Activated CD8-positive, alpha-beta memory T cell treated with anti-CD3 and anti-CD28 coated beads for 48 hours (primary cell): ENCODE results near the gene INPP5A.
"Not testable (repeated sequence)": the region's sequence is repeated elsewhere in the genome, so short reads cannot be mapped to it uniquely, and the experiment has no call there.

Source experiments
- DNase-seq, 3 experiments: peaks; one replicate each; pipeline ENCODE4 v3.0.0-alpha.2; 2020; ENCODE audit warnings: low read depth in 2 of 3, low spot score in 2 of 3

INPP5A gene

GRCh38 chr10:132792099-132792498 is 254.5 kb downstream of the INPP5A start:
- not testable (repeated sequence) for DNase-seq

- no peak for DNase-seq
Observed at GRCh38 chr10:132792796-132793195, 255.2 kb downstream of the INPP5A start.

- DNase-seq, result no peak
Observed at GRCh38 chr10:132793213-132793612, 255.6 kb downstream of the INPP5A start.

- DNase-seq, result no peak
Observed at GRCh38 chr10:132793871-132794849, 256.6 kb downstream of the INPP5A start.

- DNase-seq, result no peak
Observed at GRCh38 chr10:132796846-132797245, 259.3 kb downstream of the INPP5A start.

GRCh38 chr10:132797986-132798385 is 260.4 kb downstream of the INPP5A start:
- DNase-seq, result not testable (repeated sequence)

GRCh38 chr10:132798403-132798802 is 260.8 kb downstream of the INPP5A start:
- DNase-seq, result no peak

- no peak for DNase-seq
Observed at GRCh38 chr10:132798876-132799275, 261.3 kb downstream of the INPP5A start.

- DNase-seq, result no peak
Observed at GRCh38 chr10:132799865-132800264, 262.3 kb downstream of the INPP5A start.

- DNase-seq, result no peak
Observed at GRCh38 chr10:132802048-132802447, 264.5 kb downstream of the INPP5A start.

GRCh38 chr10:132802694-132803320 is 265.2 kb downstream of the INPP5A start:
- DNase-seq, result no peak

GRCh38 chr10:132803416-132804210 is 266.0 kb downstream of the INPP5A start:
- no peak for DNase-seq

GRCh38 chr10:132804287-132804686 is 266.7 kb downstream of the INPP5A start:
- DNase-seq, result no peak

GRCh38 chr10:132804785-132805426 is 267.3 kb downstream of the INPP5A start:
- DNase-seq, result no peak

- DNase-seq, result no peak
Observed at GRCh38 chr10:132805599-132805998, 268.0 kb downstream of the INPP5A start.

- no peak for DNase-seq
Observed at GRCh38 chr10:132806110-132806509, 268.5 kb downstream of the INPP5A start.

GRCh38 chr10:132806561-132807003 is 269.0 kb downstream of the INPP5A start:
- DNase-seq, result no peak

GRCh38 chr10:132807621-132808049 is 270.0 kb downstream of the INPP5A start:
- DNase-seq, result no peak

- no peak for DNase-seq
Observed at GRCh38 chr10:132808383-132809231, 271.0 kb downstream of the INPP5A start.
